Stimulated activated CD4-positive, alpha-beta T cell treated with anti-CD3 and anti-CD28 coated beads, Interleukin-4, amount 100 ng/mL, for 1 hour (primary cell): ENCODE results near the gene SLC35B2.
A peak's percentile ranks its signal among the peaks of the same experiment; 100 is the strongest.

Experiments used
- DNase-seq: peaks from one replicate; pipeline ENCODE4 v3.0.0-alpha.2; 2020

The SLC35B2 gene

GRCh38 chr6:44219815-44220784 lies 37.2 kb downstream of the SLC35B2 start:
- no peak for DNase-seq

- DNase-seq: peak; percentile 18
Measured at GRCh38 chr6:44219053-44219814, 38.1 kb downstream of the SLC35B2 start.

GRCh38 chr6:44217332-44218143 lies 39.8 kb downstream of the SLC35B2 start:
- no peak for DNase-seq

GRCh38 chr6:44216677-44217331 lies 40.5 kb downstream of the SLC35B2 start, which contains the start of gene MYMX:
TSS of gene MYMX (plus strand) at chr6:44216926. CDS start at chr6:44217472, 546 bp downstream.
- no peak for DNase-seq

- no peak for DNase-seq
Measured at GRCh38 chr6:44214307-44214706, 43.0 kb downstream of the SLC35B2 start.

GRCh38 chr6:44211284-44211683 lies 46.0 kb downstream of the SLC35B2 start:
- DNase-seq: no peak

GRCh38 chr6:44207966-44208365 lies 49.4 kb downstream of the SLC35B2 start:
- no peak for DNase-seq
